NCI-H345 treated with DMSO at 0.1 percent for 48 hours (cell line): ENCODE results near the gene EFNA2.

Experiments
- DNase-seq: peaks from one replicate; lab custom pipeline; 2025; ENCODE audit not compliant: unreplicated experiment; lab: John Stamatoyannopoulos, UW

EFNA2 gene

DNA sequence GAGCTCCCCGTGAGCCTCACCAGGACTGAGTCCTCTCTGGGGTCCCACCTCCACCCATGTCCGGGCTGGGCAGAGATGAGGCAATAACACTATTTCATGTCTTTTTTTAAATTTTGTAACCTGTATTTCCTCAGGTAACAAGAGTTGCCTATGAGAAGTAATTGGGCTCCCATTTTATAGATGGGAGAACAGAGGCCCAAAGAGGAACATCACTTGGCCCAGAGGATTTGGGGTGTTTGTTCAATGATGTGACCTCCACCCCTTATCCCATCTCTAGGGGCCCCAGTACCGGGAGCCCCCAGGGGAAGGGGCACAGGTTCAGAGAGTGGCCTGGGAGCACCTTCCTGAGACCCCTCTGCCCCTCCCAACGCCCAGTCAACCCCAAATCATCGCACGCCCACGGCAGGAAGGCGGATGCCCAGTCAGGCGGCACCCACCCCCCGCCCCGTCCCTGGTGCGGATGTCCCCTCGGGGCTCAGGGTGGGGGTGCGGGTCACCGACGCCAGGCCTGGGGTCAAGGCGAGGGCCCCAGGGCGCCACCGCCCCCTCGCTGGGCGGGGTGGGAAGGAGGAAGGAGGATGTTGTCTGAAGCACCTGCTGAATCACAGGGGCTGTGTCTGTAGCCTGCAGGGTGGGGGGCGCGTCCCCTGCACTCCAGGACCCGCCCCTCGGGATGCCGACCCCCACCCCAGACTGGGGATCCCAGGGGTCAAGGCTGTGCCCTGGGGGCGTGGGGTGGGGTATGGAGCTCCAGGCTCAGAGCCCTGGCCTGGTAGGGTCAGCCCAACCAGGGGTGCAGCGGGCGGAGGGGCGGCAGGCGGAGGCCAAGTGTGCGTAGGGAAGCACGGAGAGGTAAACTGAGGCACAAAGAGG lies 25.6 kb upstream of the EFNA2 start:
- no peak for DNase-seq

DNA sequence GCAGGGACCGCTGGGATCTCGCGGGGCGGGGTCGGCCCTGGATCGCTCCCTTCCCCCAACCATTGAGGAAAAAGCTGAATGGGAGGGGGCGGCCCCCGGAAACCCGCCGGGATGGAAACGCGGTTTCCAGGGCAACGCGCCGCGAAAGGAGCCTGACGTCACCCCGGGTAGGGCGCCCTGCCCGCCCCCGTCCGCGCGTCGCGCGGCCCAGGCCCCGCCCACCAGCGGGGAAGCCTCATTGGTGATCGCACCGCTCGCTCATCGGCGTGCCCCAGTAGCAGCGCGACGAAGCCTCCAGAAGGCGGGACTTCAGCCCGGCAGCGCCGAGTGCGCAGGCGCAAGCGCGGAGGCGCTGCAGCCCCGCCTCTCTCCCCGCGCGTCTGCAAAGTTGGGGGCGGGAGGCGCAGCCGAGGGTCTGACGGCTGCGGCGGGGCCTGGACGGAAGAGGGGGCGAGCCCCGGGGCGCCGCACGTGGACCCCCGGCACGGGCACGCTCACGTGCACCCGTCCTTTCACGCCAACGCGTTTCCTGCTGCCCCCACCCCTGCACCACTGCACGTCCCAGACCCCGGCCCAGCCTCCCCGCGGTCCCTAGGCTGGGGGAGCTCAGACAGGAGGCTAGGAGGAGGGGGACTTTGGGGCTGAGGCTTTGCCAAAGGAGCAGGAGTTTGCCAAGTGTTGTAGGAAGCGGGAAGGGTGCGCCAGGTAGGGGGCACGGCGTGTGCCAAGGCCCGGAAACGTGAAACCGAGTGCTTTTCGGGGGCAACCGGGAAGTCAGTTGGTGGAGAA lies 24.7 kb upstream of the EFNA2 start:
- peak; percentile 91 for DNase-seq

DNA sequence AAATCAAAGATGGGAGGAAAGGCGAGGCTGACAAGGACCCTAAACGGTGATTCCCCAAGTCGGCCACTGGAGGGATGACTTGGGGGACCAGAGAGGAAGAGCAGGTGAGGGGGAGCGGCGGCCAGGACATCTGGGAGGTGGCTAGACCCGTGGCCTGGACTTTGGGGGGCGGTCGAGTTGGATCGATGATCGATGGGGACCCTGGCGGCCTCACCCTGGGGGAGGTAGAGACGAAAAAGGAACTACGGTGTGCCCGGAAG lies 24.2 kb upstream of the EFNA2 start:
- DNase-seq = no peak

DNA sequence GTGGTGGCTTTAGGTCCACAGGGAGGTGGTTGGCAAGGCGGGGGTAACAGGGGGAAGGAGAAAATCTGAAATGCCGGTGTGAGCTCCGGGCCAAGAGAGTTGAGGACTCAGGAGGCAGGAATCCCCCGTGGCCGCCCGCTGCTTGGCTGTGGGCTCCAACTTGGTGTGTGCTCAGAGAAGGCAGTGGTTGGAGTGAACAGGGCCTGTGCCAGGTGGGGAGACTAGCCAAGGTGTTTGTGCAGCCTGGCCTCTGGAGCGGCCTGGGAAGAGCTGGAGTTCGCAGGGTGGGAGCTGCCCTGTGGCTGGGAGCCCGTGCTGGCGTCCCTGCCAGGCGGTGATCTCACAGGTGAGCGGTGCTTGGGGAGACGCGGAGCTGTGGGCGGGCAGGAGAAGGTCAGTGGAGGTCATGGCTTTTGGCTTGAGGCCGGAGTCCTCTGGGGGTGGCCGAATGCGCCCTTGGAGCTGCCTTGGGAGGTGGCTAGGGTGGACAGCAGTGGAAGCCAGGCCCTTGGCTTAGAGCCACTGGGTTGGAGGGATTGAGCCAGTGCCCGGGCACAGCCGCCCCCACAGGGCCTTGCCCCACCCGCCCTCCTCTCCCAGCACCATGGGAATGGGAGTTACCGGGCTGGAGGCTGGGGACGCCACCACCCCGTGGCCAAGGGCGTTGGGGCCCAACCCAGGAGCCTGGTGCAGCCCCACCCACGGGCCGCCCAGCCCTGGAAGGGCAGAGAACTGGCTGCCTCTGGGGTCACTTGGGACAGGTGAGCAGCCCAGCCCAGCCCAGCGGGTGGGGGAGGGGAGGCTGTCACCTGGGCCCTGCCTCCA lies 23.7 kb upstream of the EFNA2 start:
- no peak for DNase-seq

DNA sequence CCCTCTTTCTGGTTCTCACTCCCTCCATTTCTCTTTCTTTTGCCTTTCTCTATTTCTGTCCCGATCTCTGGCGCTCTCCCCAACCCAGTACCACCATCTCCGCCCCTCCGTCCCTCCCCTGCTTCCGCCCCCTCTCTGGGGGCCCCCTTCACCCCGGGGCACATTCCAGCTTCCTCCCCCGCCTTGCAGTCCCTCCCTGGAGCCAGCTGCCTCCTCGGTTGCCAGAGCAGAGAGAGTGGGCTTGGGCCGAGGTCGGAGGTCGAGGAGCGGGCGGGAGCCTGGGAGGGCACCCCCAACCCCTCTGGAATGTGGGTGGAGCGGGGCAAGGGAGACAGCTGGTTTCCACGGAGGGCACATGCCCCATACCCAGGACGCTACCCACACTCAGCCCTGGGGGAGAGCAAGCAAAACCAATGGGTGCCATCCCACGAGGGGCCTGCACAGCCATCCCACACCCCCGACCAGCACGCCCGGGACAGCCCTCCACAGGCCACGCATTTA lies 23.0 kb upstream of the EFNA2 start:
- no peak for DNase-seq

DNA sequence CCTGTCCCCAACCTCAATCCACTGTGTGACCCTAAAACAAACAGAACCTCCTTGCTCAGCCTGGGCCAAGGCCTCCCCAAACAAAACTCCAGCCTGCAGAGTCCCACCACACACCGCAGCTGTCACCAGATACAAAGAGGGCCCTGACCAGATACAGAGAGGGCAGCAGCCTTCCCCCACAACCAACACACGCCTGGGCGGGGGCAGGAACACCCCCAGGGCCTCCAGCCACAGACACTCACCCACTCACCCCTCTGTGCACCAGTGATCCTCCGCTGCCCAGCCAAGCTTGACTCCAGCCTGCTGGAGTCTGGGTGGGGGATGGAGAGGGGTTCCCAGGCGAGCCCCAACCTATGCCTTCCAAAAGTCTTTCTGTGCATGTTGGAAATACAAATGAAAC lies 22.5 kb upstream of the EFNA2 start:
- no peak for DNase-seq

DNA sequence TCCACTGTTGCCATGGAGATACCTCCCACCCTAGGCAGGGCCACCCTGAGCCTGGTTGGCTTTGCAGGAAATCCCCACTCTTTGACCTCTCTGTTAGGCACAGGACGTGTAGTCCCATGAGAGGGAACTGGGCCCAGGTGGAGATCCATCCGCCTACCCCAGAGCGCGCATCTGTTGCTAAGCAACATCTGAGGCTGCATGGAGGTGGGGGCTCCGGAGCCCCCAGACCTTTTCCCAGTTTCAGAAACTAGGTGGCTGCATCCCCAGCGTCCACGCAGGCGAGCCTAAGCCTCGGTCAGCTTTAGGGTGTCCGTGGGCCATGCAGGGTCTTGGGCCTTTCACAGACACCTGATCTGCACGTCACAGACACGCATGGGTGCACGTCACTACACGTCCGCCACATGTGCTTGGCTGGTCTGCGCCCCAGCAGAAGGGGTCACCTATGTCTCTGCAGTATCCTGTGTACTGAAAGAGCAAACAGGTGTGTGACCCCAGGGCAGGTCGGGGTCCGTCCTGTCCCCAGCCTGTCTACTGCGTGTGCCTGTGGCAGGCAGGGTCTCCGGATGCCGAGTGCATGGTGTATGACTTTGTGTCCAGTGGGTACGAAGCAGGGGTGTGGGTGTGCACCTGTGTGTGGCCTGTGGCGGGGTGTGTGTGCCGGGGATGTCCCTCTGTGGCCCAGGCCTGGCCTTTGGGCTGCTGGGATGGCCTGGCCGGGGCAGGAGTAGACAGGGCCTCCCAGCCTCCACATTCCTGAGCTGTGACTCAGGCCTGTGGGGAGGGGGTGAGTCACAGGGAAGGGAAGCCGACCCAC lies 20.7 kb upstream of the EFNA2 start:
- DNase-seq = no peak

DNA sequence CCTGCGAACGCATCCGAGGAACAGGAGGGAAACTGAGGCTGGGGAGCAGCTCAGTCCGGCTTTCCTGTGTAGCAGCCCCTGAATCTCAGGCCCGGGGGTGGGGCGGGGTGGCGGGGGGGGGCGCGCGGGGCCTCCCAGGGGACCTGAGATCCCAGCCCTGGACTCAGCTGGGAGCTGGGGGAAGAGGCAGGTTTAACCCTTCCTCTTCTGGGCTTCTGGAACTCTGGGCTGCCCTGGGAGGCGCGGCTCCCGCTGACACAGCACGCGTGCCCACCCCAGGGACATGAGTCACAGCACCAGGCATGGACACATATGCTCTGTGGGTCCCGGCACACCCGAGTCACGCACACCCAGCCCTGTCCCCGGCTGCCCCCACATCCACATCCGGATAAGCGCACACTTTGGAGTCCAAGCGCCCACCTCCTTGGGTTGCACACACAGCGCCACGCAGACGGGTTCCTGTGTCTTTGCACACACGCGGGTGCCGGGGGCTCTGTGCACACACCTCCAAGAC lies 20.0 kb upstream of the EFNA2 start:
- no peak for DNase-seq

DNA sequence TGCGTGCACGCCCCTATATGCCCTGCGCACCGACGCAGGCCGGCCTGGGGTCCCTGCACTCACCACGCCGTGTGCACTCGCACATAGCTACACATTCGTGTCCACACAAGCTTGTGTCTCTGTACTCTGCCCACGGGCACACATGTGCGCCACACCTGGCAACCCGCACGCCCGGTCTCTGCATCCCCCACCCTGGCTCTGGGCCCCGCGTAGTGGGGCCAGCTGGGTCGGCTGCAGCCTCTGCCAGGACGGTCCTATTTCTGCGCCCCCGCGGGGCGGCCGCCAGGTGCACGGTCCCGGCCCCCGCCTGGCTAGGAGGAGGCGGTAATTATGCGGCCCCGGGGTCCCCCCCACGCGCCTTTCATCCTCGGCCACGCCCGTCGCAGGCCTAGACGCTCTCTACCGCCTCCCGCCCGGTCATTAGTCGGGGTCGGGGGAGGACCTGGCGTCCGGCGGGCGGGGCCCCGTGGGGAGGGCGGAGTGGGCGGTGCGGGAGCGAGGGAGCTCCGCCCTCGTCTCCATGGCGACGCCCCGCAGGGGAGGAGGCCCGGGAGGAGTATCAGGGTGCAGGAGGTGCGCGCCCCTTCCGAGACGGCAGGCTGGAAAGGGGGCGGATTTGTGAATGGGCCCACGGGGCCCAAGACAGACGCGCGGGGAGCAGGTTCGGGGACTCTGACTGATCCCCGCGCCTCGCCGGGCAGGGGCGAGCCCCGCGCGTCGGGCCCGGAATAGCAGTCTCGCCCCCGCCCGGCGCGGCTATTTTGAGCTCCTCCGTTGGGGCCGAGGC lies 19.4 kb upstream of the EFNA2 start:
- peak; percentile 43 for DNase-seq

DNA sequence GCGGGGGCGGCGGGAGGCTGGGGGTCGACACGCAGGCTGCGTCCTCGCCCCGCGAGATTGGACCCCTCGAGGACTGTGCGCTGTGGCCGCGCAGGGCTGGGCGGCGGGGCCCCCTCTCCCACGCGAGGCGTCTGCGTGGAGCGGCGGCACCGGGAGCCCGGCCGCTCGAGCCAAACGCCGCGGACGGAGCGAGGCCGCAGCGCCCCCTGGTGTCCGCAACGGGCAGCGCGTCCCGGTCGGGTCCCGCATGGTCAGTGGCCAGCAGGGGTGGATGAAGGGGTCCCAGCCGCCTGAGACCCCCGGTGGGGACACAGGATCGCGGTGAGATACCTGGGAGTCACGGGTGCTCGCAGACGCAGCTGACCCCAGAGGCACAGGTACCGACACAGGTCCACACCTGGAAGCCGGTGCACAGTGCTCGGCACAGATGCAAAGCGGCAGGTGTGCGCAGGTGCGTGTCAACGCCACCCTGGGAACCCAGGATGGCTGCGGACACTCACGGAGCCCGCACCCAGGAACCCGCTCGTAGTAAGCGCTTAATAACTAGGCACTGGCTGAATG lies 18.7 kb upstream of the EFNA2 start:
- DNase-seq = peak; percentile 18

DNA sequence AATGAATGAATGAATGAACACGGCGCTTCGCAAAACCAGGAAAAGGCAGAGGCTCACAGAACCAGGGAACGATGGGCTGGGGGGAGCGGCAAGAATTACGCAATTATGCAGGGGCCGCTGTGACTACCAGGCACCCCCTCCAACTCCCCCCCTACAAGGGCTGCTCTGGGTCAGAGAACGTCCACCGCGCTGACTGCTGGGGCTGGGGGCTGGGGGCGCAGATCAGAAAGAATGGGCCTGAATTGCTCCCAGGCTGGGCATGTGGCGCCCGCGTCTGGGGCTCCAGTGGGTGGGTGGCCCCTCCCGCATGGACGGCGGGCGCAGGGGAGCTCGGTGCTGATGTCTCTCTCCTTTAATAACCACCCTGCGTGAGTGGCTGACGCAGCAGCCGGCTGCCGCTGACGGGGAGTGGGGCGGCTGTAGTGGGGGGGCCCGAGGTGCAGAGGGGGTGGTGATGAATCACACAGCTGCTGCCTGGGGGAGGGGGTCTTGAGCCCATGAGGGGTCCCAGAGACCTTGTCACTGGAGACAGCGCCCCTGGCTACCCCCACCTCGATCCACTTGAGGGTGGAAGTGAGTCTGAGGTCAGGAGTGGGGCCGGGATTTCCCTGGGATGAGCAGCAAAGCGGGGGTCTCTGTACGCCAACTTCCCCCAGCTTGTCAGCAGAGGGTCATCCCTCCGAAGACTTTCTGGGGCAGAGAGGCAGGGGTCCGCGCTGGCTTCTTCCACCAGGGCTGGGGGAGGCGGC lies 18.0 kb upstream of the EFNA2 start:
- DNase-seq = no peak

DNA sequence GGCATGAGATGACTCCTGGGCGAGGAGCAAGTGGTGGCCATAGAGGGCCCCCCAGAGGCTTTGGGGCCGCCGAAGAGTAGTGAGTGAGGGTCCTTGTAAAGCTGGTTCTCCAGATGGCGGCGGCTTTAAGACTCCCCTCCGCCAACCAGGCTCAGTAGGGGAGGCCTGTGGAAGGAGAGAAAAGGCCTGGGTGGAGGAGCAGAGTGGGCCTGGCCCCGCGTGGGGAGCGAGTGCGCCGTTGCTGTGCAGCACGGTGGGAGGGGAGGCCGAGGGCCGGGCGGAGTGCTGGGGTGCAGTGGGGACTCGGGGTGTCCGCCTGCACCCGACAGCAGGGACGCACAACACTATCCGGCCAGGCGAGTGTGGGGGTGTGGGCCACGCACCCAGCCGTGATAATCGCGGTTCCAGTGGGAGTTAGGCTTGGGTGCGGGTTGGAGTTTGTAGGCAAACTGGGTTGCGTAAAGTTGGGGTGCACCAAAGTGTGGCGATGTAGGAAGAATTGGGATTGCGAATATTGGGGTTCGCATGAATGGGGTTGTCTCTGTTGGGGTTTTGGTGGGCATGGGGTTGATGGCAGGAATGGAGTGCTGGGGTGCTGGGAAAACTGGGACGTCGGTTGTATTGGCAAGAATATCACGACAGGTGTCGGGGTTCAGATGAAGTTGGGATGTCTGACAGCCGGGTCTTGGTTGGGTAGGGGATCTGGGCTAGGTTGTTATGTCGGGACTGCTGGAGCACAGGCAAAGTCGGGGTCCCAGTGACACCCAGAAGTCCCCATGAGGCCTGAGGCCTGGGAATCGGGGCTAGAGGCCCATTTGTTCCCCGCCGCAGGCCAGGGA lies 17.2 kb upstream of the EFNA2 start:
- no peak for DNase-seq

DNA sequence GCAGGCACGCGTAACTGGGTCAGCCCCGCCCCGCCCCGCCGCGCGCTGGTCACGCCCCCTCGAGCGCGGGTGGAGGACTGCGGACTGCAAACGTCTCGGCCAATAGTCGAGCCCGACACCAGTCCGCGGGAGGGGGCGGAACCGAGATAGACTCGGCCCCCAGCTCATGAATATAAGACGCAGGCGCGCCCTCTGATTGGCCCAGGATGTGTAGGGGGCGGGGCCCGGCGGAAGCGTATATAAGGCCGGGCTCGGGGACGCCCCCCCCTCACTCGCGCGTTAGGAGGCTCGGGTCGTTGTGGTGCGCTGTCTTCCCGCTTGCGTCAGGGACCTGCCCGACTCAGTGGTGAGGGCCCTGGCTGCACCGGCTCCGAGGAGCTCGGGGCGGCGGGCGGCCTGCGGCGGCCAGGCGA lies 16.6 kb upstream of the EFNA2 start, which contains the start of gene CIRBP:
CIRBP (plus strand) TSS at position 268 of the 413 bp plus-strand sequence. CDS start 1,602 bp downstream, outside the sequence.
- DNase-seq = peak; percentile 93

DNA sequence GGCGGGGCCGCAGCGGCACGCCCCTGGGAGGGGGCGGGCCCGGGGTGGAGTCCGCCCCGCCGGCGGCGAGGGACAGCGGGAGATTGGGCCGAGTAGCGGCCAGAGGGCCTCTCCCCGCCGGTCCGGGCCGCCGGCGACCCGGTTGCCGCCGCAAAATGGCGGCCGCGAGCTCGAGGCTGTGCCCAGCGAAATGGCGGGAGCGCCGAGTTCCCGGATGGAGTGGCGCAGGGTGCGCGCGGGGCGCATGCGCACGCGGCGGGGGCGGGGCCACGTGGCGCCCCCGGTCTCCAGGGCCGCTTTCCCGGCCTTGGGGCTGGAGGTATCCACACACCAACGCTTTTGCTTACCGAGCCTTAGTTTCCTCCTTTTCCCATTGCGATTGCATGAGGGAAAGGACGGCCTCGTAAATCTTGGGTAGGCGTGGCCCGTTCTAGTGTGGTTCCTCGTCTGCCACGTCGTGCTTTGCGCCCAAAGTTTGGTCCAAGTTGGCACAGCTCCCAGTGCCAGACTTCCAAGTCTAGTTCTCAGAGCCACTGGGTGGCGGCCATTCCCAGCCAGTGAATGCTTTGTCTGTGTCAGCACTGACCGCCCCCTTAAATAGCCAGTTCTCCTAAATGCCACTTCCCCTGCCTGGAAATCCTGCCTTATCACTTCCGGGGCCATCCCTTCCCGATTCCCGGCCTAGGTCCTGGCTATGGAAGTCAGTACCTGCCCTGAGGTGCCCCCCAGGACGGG lies 16.0 kb upstream of the EFNA2 start:
- peak; percentile 85 for DNase-seq

DNA sequence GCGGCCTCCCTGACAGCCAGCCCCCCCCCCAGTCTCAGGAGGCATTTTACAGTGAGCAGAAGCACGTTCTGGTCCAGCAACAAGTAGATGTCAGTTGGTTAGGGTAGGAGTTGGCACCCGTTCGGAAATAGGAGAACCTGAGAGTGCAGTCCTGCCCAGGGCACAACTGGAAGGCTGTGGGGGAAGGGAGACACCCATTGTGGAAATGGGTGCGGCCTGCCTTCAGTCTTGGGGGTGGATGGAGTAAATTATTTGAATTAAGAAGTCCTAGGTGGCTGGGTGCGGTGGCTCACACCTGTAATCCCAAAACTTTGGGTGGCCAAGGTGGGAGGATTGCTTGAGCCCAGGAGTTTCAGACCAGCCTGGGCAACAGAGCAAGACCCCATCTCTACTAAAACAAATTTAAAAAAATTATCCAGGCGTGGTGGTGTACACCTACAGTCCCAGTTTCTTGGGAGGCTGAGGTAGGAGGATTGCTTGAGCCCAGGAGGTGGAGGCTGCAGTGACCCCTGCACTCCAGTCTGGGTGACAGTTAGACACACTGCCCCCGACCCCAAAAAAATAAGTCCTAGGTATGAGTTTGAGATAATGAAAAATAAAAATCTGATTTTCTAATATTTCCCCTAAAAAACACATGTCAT lies 15.3 kb upstream of the EFNA2 start:
- no peak for DNase-seq

DNA sequence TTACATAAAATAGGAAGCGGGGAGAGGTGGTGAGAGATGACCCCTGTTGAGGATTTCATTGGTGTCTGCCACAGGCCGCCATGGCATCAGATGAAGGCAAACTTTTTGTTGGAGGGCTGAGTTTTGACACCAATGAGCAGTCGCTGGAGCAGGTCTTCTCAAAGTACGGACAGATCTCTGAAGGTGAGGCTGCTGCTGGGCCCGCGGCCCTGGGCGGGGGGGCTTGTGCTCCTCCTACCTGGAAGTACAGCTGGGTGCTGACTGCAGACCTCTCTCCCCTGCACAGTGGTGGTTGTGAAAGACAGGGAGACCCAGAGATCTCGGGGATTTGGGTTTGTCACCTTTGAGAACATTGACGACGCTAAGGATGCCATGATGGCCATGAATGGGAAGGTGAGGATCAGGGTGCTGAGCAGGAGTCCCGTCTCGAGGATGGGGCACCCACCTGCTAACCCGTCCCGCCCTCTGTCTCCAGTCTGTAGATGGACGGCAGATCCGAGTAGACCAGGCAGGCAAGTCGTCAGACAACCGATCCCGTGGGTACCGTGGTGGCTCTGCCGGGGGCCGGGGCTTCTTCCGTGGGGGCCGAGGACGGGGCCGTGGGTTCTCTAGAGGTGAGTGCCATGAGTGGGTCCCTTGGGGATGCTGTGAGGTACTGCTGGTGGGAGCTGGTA lies 14.7 kb upstream of the EFNA2 start:
- DNase-seq = no peak
